H1 (cell line): ENCODE measurements around the gene ZSWIM6. TPM values are rescaled to one million over a fixed set of nuclear protein-coding genes. Genes with fewer than 3 reads are reported as not detected.

Experiments
- CTCF ChIA-PET: fragments of 300-600 bp; sonication (Branson Sonifier 250); formaldehyde crosslinking; loops from one replicate; lab custom pipeline; 2021; ENCODE audit not compliant: partially characterized antibody; lab: Charles Lee
- POLR2A ChIA-PET: fragments of 300-600 bp; sonication (Branson Sonifier 250); formaldehyde crosslinking; loops from one replicate; lab custom pipeline; 2021; ENCODE audit warnings: inconsistent platforms; ENCODE audit not compliant: partially characterized antibody; lab: Charles Lee
- DNase-seq, 2 experiments: peaks; one replicate each; pipeline versions ENCODE4 v3.0.0 to v3.0.0-alpha.2; 2010 to 2022; ENCODE audit warnings: low spot score in 2 of 2, low read depth in 1 of 2, mixed read lengths in 1 of 2
- FAIRE-seq: peaks from 2 replicates; lab custom pipeline; 2011; peaks lifted over from hg19 to GRCh38; lab: Jason Lieb, UNC
- H2AFZ ChIP-seq: 2 replicates; pipeline ENCODE4 v1.8.1; 2012; ENCODE audit warnings: low read length, inconsistent platforms
- H2AK5ac ChIP-seq: 2 replicates; pipeline ENCODE4 v1.6.1; 2013; ENCODE audit warnings: low read depth, low read length
- H2BK120ac ChIP-seq: replicated peaks from 2 replicates; pipeline ENCODE3; 2013; ENCODE audit warnings: low read depth, low read length, inconsistent platforms
- H2BK12ac ChIP-seq: 2 replicates; pipeline ENCODE4 v1.6.1; 2013; ENCODE audit warnings: low read depth, low read length
- H2BK15ac ChIP-seq: 2 replicates; pipeline ENCODE4 v1.6.1; 2013; ENCODE audit warnings: low read length
- H2BK20ac ChIP-seq: 2 replicates; pipeline ENCODE4 v1.6.1; 2013; ENCODE audit warnings: low read length
- H2BK5ac ChIP-seq: 2 replicates; pipeline ENCODE4 v1.6.1; 2013; ENCODE audit warnings: low read depth, low read length
- H3K14ac ChIP-seq: 2 replicates; pipeline ENCODE4 v1.6.1; 2013; ENCODE audit warnings: inconsistent platforms; ENCODE audit not compliant: insufficient read length
- H3K18ac ChIP-seq: 2 replicates; pipeline ENCODE4 v1.6.1; 2013; ENCODE audit warnings: low read length; ENCODE audit errors: extremely low read depth
- H3K23ac ChIP-seq: 2 replicates; pipeline ENCODE4 v1.6.1; 2013; ENCODE audit warnings: inconsistent platforms; ENCODE audit not compliant: insufficient read length
- H3K23me2 ChIP-seq: 2 replicates; pipeline ENCODE4 v1.6.1; 2013; ENCODE audit warnings: low read depth, low read length
- H3K27ac ChIP-seq: 2 replicates; pipeline ENCODE4 v1.6.1; 2011; ENCODE audit warnings: low read depth, low read length, inconsistent platforms
- H3K27me3 ChIP-seq, 4 experiments: replicated peaks in 1 of 4; 1 replicate in 1 of 4; 2 replicates in 3 of 4; pipeline versions ENCODE4 v1.6.1 to v1.8.1; 2011 to 2013; ENCODE audit warnings: low read length in 3 of 4, mild to moderate bottlenecking in 3 of 4, inconsistent platforms in 2 of 4, mixed read lengths in 2 of 4, moderate library complexity in 1 of 4; ENCODE audit not compliant: control insufficient read depth in 3 of 4, insufficient read depth in 3 of 4; ENCODE audit errors: extremely low read depth in 1 of 4
- H3K36me3 ChIP-seq, 4 experiments: 2 replicates each; pipeline versions ENCODE4 v1.6.1 to v1.8.1; 2011 to 2013; ENCODE audit warnings: mild to moderate bottlenecking in 4 of 4, low read length in 3 of 4, moderate library complexity in 2 of 4, control low read depth in 1 of 4, inconsistent platforms in 1 of 4; ENCODE audit not compliant: insufficient read depth in 4 of 4, control insufficient read depth in 2 of 4
- H3K4ac ChIP-seq: replicated peaks from 2 replicates; pipeline ENCODE3; 2013; ENCODE audit warnings: low read length, low read depth, mixed read lengths, inconsistent platforms; ENCODE audit not compliant: insufficient read length
- H3K4me1 ChIP-seq, 4 experiments: replicated peaks in 1 of 4; 1 replicate in 1 of 4; 2 replicates in 3 of 4; pipeline versions ENCODE4 v1.6.1 to v1.8.1; 2011 to 2013; ENCODE audit warnings: low read length in 3 of 4, inconsistent platforms in 2 of 4, mixed read lengths in 1 of 4; ENCODE audit not compliant: insufficient read depth in 4 of 4, control insufficient read depth in 3 of 4
- H3K4me2 ChIP-seq, 2 experiments: 2 replicates each; pipeline versions ENCODE4 v1.6.1 to v1.8.1; 2011 to 2013; ENCODE audit warnings: low read depth in 2 of 2, low read length in 2 of 2, control low read depth in 1 of 2, inconsistent platforms in 1 of 2, mild to moderate bottlenecking in 1 of 2; ENCODE audit not compliant: insufficient read depth in 1 of 2
- H3K4me3 ChIP-seq, 4 experiments: fragments of 200-600, 300-600 bp in 1 of 4; sonication (generic), shearing (Covaris generic), sonication (Bioruptor Twin) in 1 of 4; 2 replicates each; pipeline versions ENCODE4 v1.5.1 to v1.8.1; 2011 to 2016; ENCODE audit warnings: low read length in 4 of 4, low read depth in 3 of 4, control low read depth in 2 of 4, inconsistent platforms in 2 of 4, mild to moderate bottlenecking in 2 of 4, mixed read lengths in 1 of 4, moderate library complexity in 1 of 4; ENCODE audit not compliant: insufficient read depth in 2 of 4; ENCODE audit errors: extremely low read depth in 1 of 4
- H3K56ac ChIP-seq: replicated peaks from 2 replicates; pipeline ENCODE3; 2013; ENCODE audit warnings: low read depth, mild to moderate bottlenecking, mixed read lengths, low read length, inconsistent platforms; ENCODE audit not compliant: insufficient read length
- H3K79me1 ChIP-seq: 2 replicates; pipeline ENCODE4 v1.6.1; 2013; ENCODE audit warnings: low read depth, low read length, control low read depth
- H3K79me2 ChIP-seq, 2 experiments: 2 replicates each; pipeline versions ENCODE4 v1.6.1 to v1.8.1; 2012 to 2013; ENCODE audit warnings: low read length in 2 of 2, mild to moderate bottlenecking in 2 of 2, inconsistent platforms in 1 of 2; ENCODE audit not compliant: insufficient read depth in 2 of 2, control insufficient read depth in 1 of 2
- H3K9ac ChIP-seq, 4 experiments: replicated peaks in 1 of 4; 1 replicate in 1 of 4; 2 replicates in 3 of 4; pipeline versions ENCODE4 v1.6.1 to v1.8.1; 2011 to 2013; ENCODE audit warnings: low read depth in 3 of 4, low read length in 3 of 4, control low read depth in 2 of 4, mild to moderate bottlenecking in 2 of 4, moderate library complexity in 2 of 4, inconsistent platforms in 1 of 4; ENCODE audit errors: extremely low read depth in 1 of 4
- H3K9me3 ChIP-seq, 2 experiments: 2 replicates each; pipeline versions ENCODE4 v1.6.1 to v1.8.1; 2012 to 2013; ENCODE audit warnings: mild to moderate bottlenecking in 2 of 2, moderate library complexity in 2 of 2, control low read depth in 1 of 2, inconsistent platforms in 1 of 2, low read depth in 1 of 2, low read length in 1 of 2, mixed read lengths in 1 of 2; ENCODE audit not compliant: insufficient read depth in 2 of 2
- H4K20me1 ChIP-seq, 2 experiments: replicated peaks in 1 of 2; 2 replicates each; pipeline versions ENCODE3 to v1.8.1; 2011 to 2013; ENCODE audit warnings: inconsistent platforms in 2 of 2, low read length in 2 of 2, mild to moderate bottlenecking in 1 of 2; ENCODE audit not compliant: insufficient read depth in 2 of 2, control insufficient read depth in 1 of 2
- H4K5ac ChIP-seq: 2 replicates; pipeline ENCODE4 v1.6.1; 2013; ENCODE audit warnings: low read length, low read depth, mixed read lengths, inconsistent platforms; ENCODE audit not compliant: insufficient read length
- H4K8ac ChIP-seq: 2 replicates; pipeline ENCODE4 v1.8.0; 2013; ENCODE audit warnings: mild to moderate bottlenecking, moderate library complexity, low read length, inconsistent platforms; ENCODE audit not compliant: insufficient read depth; ENCODE audit errors: extremely low read depth
- H4K91ac ChIP-seq: replicated peaks from 2 replicates; pipeline ENCODE3; 2013; ENCODE audit warnings: low read length, mixed read lengths, inconsistent platforms; ENCODE audit not compliant: insufficient read length
- BACH1 ChIP-seq: IDR thresholded peaks from 2 replicates; pipeline ENCODE4 v1.6.1; 2012; ENCODE audit warnings: low read length, improper control_type of control experiment
- HDAC2 ChIP-seq, 2 experiments: fragments of 300-600 bp in 1 of 2; sonication (generic) in 1 of 2; IDR thresholded peaks; 2 replicates each; pipeline ENCODE4 v1.6.1; 2011 to 2012; ENCODE audit warnings: low read depth in 2 of 2, low read length in 2 of 2, mild to moderate bottlenecking in 2 of 2, moderate library complexity in 2 of 2, borderline replicate concordance in 1 of 2, inconsistent platforms in 1 of 2
- PHF8 ChIP-seq: fragments of 200-600 bp; sonication (generic); conservative IDR thresholded peaks from 2 replicates; pipeline ENCODE4 v1.7.1; 2012; ENCODE audit warnings: low read depth, mild to moderate bottlenecking, inconsistent platforms, low read length, moderate library complexity
- POLR2A ChIP-seq, 2 experiments: IDR thresholded peaks; 1 replicate in 1 of 2; 2 replicates in 1 of 2; pipeline ENCODE4 v1.6.1; 2011; ENCODE audit warnings: low read depth in 2 of 2, low read length in 2 of 2, mild to moderate bottlenecking in 2 of 2; ENCODE audit errors: control extremely low read depth in 1 of 2
- RFX5 ChIP-seq: IDR thresholded peaks from 2 replicates; pipeline ENCODE4 v1.6.1; 2011; ENCODE audit warnings: low read depth, low read length, improper control_type of control experiment, borderline replicate concordance
- RXRA ChIP-seq: IDR thresholded peaks from 2 replicates; pipeline ENCODE4 v1.6.1; 2011; ENCODE audit warnings: low read depth, mild to moderate bottlenecking, low read length, moderate library complexity; ENCODE audit not compliant: insufficient read depth
- SP4 ChIP-seq: IDR thresholded peaks from 2 replicates; pipeline ENCODE4 v1.6.1; 2012; ENCODE audit warnings: low read length, inconsistent platforms
- WGBS, 2 experiments: shearing (Covaris generic) in 1 of 2; methylation state at CpG; one replicate each; pipeline versions ENCODE4 v1.1.6 to v1.1.7; 2013 to 2015; ENCODE audit warnings: low lambda C conversion rate in 2 of 2, mixed read lengths in 2 of 2, inconsistent platforms in 1 of 2, low coverage in 1 of 2, missing lambda C conversion rate in 1 of 2; ENCODE audit not compliant: insufficient replicate concordance in 2 of 2, insufficient coverage in 1 of 2, insufficient read length in 1 of 2; ENCODE audit errors: extremely low coverage in 1 of 2, missing lambda C conversion rate in 1 of 2; 5-methylcytosine and 5-hydroxymethylcytosine counted together
- polyA plus RNA-seq, 7 experiments: library from polyadenylated mRNA; depleted of rRNA in 3 of 7; stranded (reverse) in 5 of 7; unstranded in 2 of 7; fragments of >200 nt in 5 of 7; fragments of 200-250 nt in 2 of 7; gene quantifications; 1 replicate in 5 of 7; 2 replicates in 1 of 7; 4 replicates in 1 of 7; pipeline versions ENCODE4 v1.2.1 to v1.2.3, GENCODE V29; 2011 to 2013; ENCODE audit warnings: missing spikeins in 2 of 7, mixed read lengths in 2 of 7
- total RNA-seq: library from RNA; stranded (reverse); fragmentation: NEBNext Ultra II Directional; extraction: Animal tissue kit (Norgen Biotek cat#: 25700); gene quantifications from 2 replicates; pipeline ENCODE4 v1.2.1, GENCODE V29; 2021
- TF ChIP-seq, protein P1 (sequence below): IDR thresholded peaks from 2 replicates; pipeline ENCODE4 v1.6.1; 2011; ENCODE audit warnings: low read length, improper control_type of control experiment
- TF ChIP-seq, protein P2 (sequence below), 3 experiments: IDR thresholded peaks; 1 replicate in 2 of 3; 2 replicates in 1 of 3; pipeline versions ENCODE4 v1.5.1 to v1.6.1; 2011; ENCODE audit warnings: low read length in 3 of 3, mild to moderate bottlenecking in 3 of 3, inconsistent platforms in 2 of 3, low read depth in 1 of 3, moderate library complexity in 1 of 3; ENCODE audit not compliant: insufficient read depth in 1 of 3; ENCODE audit errors: control extremely low read depth in 1 of 3

The ZSWIM6 gene
- total and polyA plus RNA-seq, 2 of the 8 experiments (the other 6 are each of a cell fraction or from before 2014, with no cell fraction given): 7.9 to 12.4 TPM

DNA sequence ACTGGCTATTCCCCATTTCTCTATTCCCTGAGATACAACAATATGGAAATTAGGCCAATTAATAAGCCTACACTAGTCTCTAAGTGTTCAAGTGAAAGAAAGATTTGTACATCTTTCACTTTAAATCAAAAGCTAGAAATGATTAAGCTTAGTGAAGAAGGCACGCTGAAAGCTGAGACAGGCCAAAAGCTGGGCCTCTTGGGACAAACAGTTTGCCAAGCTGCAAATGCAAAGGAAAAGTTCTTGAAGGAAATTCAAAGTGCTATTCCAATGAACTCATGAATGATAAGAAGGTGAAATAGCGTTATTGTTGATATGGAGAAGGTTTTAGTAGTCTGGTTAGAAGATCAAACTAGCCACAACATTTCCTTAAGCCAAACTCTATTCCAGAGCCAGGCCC, 256.2 kb downstream of the ZSWIM6 start:
- no peaks in the 10 kb centered on the region for H3K27me3 ChIP-seq
- no peak overlapping the region for H4K91ac ChIP-seq
- H3K79me1 ChIP-seq: no peaks in the 10 kb centered on the region
- no peak overlapping the region for H2AK5ac ChIP-seq
- DNase-seq: no peak
- H3K4me1 ChIP-seq: no peaks in the 10 kb centered on the region
- no peak overlapping the region for H3K56ac ChIP-seq
- FAIRE-seq: no peak
- no peak overlapping the region for H2AFZ ChIP-seq
- no peaks in the 10 kb centered on the region for H3K36me3 ChIP-seq
- H3K18ac ChIP-seq: no peak overlapping the region
- H2BK120ac ChIP-seq: no peak overlapping the region
- H4K20me1 ChIP-seq: no peaks in the 10 kb centered on the region
- H3K4me3 ChIP-seq: no peak overlapping the region
- H2BK12ac ChIP-seq: no peak overlapping the region
- H3K4ac ChIP-seq: no peak overlapping the region
- H4K5ac ChIP-seq: no peak overlapping the region
- ChIA-PET POLR2A (no interaction called here), CTCF (no interaction called here)
- H3K9ac ChIP-seq: no peak overlapping the region
- H2BK15ac ChIP-seq: no peak overlapping the region
- H3K23ac ChIP-seq: no peak overlapping the region
- H3K27ac ChIP-seq: no peak overlapping the region
- H2BK5ac ChIP-seq: no peak overlapping the region
- no peaks in the 10 kb centered on the region for H3K23me2 ChIP-seq
- no peaks in the 10 kb centered on the region for H3K79me2 ChIP-seq
- no peak overlapping the region for H4K8ac ChIP-seq
- 80 to 86% methylated on average over 1 to 2 of the region's 2 CpGs for WGBS, 2 experiments
- 0 out of 4 replicates have a peak, but pooled peaks cover 0 to 5% of the 10 kb centered on the region in 2 experiments for H3K9me3 ChIP-seq
- H3K14ac ChIP-seq: no peak overlapping the region
- H3K4me2 ChIP-seq: no peak overlapping the region
- no peak overlapping the region for H2BK20ac ChIP-seq
- TF ChIP-seq HDAC2 (IDR thresholded peaks at IDR 0.05; ENCODE audit: borderline replicate concordance in 1 of 2, low read depth in 2 of 2, low read length in 2 of 2) (no peak), RFX5 (no peak), BACH1 (no peak), SP4 (no peak), POLR2A (IDR thresholded peaks at IDR 0.05; ENCODE audit: control extremely low read depth in 1 of 2, low read depth in 2 of 2, low read length in 2 of 2) (no peak), PHF8 (no peak), RXRA (no peak)
- TF ChIP-seq, protein P1, sequence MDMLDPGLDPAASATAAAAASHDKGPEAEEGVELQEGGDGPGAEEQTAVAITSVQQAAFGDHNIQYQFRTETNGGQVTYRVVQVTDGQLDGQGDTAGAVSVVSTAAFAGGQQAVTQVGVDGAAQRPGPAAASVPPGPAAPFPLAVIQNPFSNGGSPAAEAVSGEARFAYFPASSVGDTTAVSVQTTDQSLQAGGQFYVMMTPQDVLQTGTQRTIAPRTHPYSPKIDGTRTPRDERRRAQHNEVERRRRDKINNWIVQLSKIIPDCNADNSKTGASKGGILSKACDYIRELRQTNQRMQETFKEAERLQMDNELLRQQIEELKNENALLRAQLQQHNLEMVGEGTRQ: no peak
- TF ChIP-seq, protein P2, sequence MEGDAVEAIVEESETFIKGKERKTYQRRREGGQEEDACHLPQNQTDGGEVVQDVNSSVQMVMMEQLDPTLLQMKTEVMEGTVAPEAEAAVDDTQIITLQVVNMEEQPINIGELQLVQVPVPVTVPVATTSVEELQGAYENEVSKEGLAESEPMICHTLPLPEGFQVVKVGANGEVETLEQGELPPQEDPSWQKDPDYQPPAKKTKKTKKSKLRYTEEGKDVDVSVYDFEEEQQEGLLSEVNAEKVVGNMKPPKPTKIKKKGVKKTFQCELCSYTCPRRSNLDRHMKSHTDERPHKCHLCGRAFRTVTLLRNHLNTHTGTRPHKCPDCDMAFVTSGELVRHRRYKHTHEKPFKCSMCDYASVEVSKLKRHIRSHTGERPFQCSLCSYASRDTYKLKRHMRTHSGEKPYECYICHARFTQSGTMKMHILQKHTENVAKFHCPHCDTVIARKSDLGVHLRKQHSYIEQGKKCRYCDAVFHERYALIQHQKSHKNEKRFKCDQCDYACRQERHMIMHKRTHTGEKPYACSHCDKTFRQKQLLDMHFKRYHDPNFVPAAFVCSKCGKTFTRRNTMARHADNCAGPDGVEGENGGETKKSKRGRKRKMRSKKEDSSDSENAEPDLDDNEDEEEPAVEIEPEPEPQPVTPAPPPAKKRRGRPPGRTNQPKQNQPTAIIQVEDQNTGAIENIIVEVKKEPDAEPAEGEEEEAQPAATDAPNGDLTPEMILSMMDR (IDR thresholded peaks at IDR 0.05; ENCODE audit: control extremely low read depth in 1 of 3, insufficient read depth in 1 of 3, low read depth in 1 of 3, low read length in 3 of 3): no peak
